CD14-positive monocyte (primary cell): ENCODE data around the gene RETREG1. TPM values are rescaled to one million over a fixed set of nuclear protein-coding genes. Genes with fewer than 3 reads are reported as not detected.

Experiments
- DNase-seq, 3 donors: peaks; one replicate each; pipeline ENCODE4 v3.0.0-alpha.2; 2011 to 2022
- H2AFZ ChIP-seq: 2 replicates; pipeline ENCODE4 v1.6.0; 2012; ENCODE audit warnings: mild to moderate bottlenecking, low read depth, low read length, inconsistent platforms; ENCODE audit not compliant: insufficient read depth, poor library complexity, severe bottlenecking
- H3K27ac ChIP-seq, 2 donors: 1 replicate in 1 of 2; 2 replicates in 1 of 2; pipeline ENCODE4 v1.5.1; 2012 to 2013; ENCODE audit warnings: low read length in 2 of 2, control low read depth in 1 of 2, inconsistent platforms in 1 of 2, low read depth in 1 of 2, mild to moderate bottlenecking in 1 of 2
- H3K27me3 ChIP-seq, 2 donors: one replicate each; pipeline versions ENCODE4 v1.6.0 to v1.6.1; 2011 to 2013; ENCODE audit warnings: low read length in 2 of 2; ENCODE audit not compliant: control insufficient read depth in 2 of 2, insufficient read depth in 2 of 2
- H3K36me3 ChIP-seq, 2 donors: replicated peaks in 1 of 2; 1 replicate in 1 of 2; 2 replicates in 1 of 2; pipeline versions ENCODE4 v1.5.1 to v1.6.1; 2012 to 2013; ENCODE audit warnings: low read length in 2 of 2, control low read depth in 1 of 2, inconsistent platforms in 1 of 2, mild to moderate bottlenecking in 1 of 2; ENCODE audit not compliant: insufficient read depth in 2 of 2, control insufficient read depth in 1 of 2
- H3K4me1 ChIP-seq, 2 donors: 1 replicate in 1 of 2; 2 replicates in 1 of 2; pipeline versions ENCODE4 v1.5.1 to v1.6.1; 2012 to 2013; ENCODE audit warnings: low read length in 2 of 2, control low read depth in 1 of 2, inconsistent platforms in 1 of 2, mild to moderate bottlenecking in 1 of 2, moderate library complexity in 1 of 2; ENCODE audit not compliant: insufficient read depth in 2 of 2, control insufficient read depth in 1 of 2
- H3K4me2 ChIP-seq: replicated peaks from 2 replicates; pipeline ENCODE3; 2012; ENCODE audit warnings: low read length, moderate library complexity, mild to moderate bottlenecking; ENCODE audit not compliant: poor library complexity, severe bottlenecking; ENCODE audit errors: extremely low read depth
- H3K4me3 ChIP-seq, 3 experiments: fragments of 200-600 bp in 1 of 3; sonication (generic) in 1 of 3; replicated peaks in 1 of 3; 1 replicate in 2 of 3; 2 replicates in 1 of 3; pipeline ENCODE4 v1.5.1; 2011 to 2013; ENCODE audit warnings: low read length in 3 of 3, mild to moderate bottlenecking in 3 of 3, control low read depth in 2 of 3, low read depth in 2 of 3, inconsistent platforms in 1 of 3, moderate library complexity in 1 of 3
- H3K79me2 ChIP-seq: 2 replicates; pipeline ENCODE4 v1.6.0; 2012; ENCODE audit warnings: mild to moderate bottlenecking, control low read depth, inconsistent platforms, low read length, moderate library complexity; ENCODE audit not compliant: insufficient read depth
- H3K9ac ChIP-seq: 2 replicates; pipeline ENCODE4 v1.6.0; 2017; ENCODE audit warnings: low read length, mild to moderate bottlenecking; ENCODE audit not compliant: insufficient read depth, poor library complexity, severe bottlenecking
- H3K9me3 ChIP-seq, 2 donors: replicated peaks in 1 of 2; 1 replicate in 1 of 2; 2 replicates in 1 of 2; pipeline versions ENCODE4 v1.5.1 to v1.6.1; 2012 to 2013; ENCODE audit warnings: low read length in 2 of 2, control low read depth in 1 of 2; ENCODE audit not compliant: control insufficient read depth in 1 of 2, insufficient read depth in 1 of 2
- H4K20me1 ChIP-seq: 2 replicates; pipeline ENCODE4 v1.6.0; 2012; ENCODE audit warnings: mild to moderate bottlenecking, low read length, control low read depth, moderate library complexity; ENCODE audit not compliant: insufficient read depth
- H3K27ac Mint-ChIP-seq, 7 donors: one replicate each; pipeline ENCODE4 v1.8.0; 2020; ENCODE audit warnings: mild to moderate bottlenecking in 7 of 7, mixed read lengths in 7 of 7, moderate library complexity in 6 of 7, inconsistent platforms in 2 of 7
- H3K27me3 Mint-ChIP-seq, 3 donors: one replicate each; pipeline ENCODE4 v1.8.0; 2021 to 2022; ENCODE audit warnings: low read depth in 3 of 3, mild to moderate bottlenecking in 3 of 3, mixed read lengths in 3 of 3, moderate library complexity in 3 of 3, inconsistent platforms in 1 of 3
- H3K36me3 Mint-ChIP-seq, 2 donors: one replicate each; pipeline ENCODE4 v1.8.0; 2020; ENCODE audit warnings: mixed read lengths in 2 of 2, inconsistent platforms in 1 of 2, mild to moderate bottlenecking in 1 of 2
- H3K4me1 Mint-ChIP-seq: one replicate; pipeline ENCODE4 v1.8.0; 2020; ENCODE audit warnings: mild to moderate bottlenecking, mixed read lengths
- H3K4me3 Mint-ChIP-seq, 2 donors: one replicate each; pipeline ENCODE4 v1.8.0; 2020; ENCODE audit warnings: mild to moderate bottlenecking in 2 of 2, mixed read lengths in 2 of 2, moderate library complexity in 1 of 2
- H3K9me3 Mint-ChIP-seq, 7 donors: one replicate each; pipeline ENCODE4 v1.8.0; 2020 to 2022; ENCODE audit warnings: mixed read lengths in 7 of 7, mild to moderate bottlenecking in 6 of 7, moderate library complexity in 6 of 7, inconsistent platforms in 2 of 7
- WGBS: methylation state at CpG from one replicate; pipeline ENCODE4 v1.1.5; 2013; ENCODE audit warnings: missing lambda C conversion rate; ENCODE audit not compliant: insufficient coverage; 5-methylcytosine and 5-hydroxymethylcytosine counted together
- intact Hi-C, 2 donors: fragments of 100-400 bp; cut with micrococcal nuclease; formaldehyde crosslinking; loops; one replicate each; pipeline versions ENCODE4 v1.15.0 to v1.15.1; 2023
- polyA plus RNA-seq, 3 donors: library from polyadenylated mRNA; depleted of rRNA in 1 of 3; unstranded in 2 of 3; stranded (reverse) in 1 of 3; fragments of 300-500 nt in 2 of 3; fragments of >200 nt in 1 of 3; fragmentation: Illumina TruSeq in 2 of 3; gene quantifications; 1 replicate in 2 of 3; 2 replicates in 1 of 3; pipeline ENCODE4 v1.2.3, GENCODE V29; 2012 to 2021
- TF ChIP-seq, protein P1 (sequence below): fragments of 200-600 bp; IDR thresholded peaks from one replicate; pipeline ENCODE4 v1.8.0; 2022; ENCODE audit warnings: antibody characterized with exemption, mild to moderate bottlenecking

RETREG1 gene
- polyA plus RNA-seq, 3 donors = 3.5 to 6.4 (median 4.7) TPM

DNA sequence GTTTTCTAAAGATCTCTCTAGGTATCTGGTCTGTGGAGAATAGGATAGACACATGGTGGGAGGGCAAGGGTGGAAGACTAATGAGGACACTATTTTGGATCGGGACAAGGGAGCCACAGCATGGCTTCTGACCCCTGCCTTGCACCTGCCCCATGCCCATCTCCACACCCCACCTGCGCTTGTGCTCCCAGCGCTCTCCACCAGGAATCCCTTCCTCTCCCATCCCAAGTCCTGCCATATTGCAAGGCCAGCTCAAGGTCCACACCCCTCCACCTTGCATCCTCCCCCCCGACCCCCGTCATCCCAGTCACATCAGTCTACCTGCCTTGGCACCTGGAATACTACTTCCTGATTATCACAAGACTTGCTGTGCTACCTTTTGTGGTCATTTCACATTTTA, 44.2 kb upstream of the RETREG1 start:
- no peak overlapping the region for H3K9ac ChIP-seq
- H4K20me1 ChIP-seq = no peaks in the 10 kb centered on the region
- H3K27ac Mint-ChIP-seq = no peak overlapping the region
- no peak for DNase-seq
- no peak overlapping the region for H3K4me3 Mint-ChIP-seq
- H3K4me3 ChIP-seq = no peak overlapping the region
- peaks cover 0 to 5% (median 0%) of the 10 kb centered on the region in 7 donors for H3K9me3 Mint-ChIP-seq
- H3K36me3 Mint-ChIP-seq = peaks cover 0 to 3% of the 10 kb centered on the region in 2 donors
- H3K4me1 Mint-ChIP-seq = peaks cover 5% of the 10 kb centered on the region
- H3K27ac ChIP-seq = no peak overlapping the region
- intact Hi-C loops = loop anchor here in 1 of 2 donors (10.0 kb wide), 1 partner anchor 166 kb away; no protein-coding TSS in a partner anchor
- H3K4me2 ChIP-seq = no peak overlapping the region
- peaks cover 0 to 2% (median 2%) of the 10 kb centered on the region in 3 donors for H3K27me3 Mint-ChIP-seq
- TF ChIP-seq, protein P1, sequence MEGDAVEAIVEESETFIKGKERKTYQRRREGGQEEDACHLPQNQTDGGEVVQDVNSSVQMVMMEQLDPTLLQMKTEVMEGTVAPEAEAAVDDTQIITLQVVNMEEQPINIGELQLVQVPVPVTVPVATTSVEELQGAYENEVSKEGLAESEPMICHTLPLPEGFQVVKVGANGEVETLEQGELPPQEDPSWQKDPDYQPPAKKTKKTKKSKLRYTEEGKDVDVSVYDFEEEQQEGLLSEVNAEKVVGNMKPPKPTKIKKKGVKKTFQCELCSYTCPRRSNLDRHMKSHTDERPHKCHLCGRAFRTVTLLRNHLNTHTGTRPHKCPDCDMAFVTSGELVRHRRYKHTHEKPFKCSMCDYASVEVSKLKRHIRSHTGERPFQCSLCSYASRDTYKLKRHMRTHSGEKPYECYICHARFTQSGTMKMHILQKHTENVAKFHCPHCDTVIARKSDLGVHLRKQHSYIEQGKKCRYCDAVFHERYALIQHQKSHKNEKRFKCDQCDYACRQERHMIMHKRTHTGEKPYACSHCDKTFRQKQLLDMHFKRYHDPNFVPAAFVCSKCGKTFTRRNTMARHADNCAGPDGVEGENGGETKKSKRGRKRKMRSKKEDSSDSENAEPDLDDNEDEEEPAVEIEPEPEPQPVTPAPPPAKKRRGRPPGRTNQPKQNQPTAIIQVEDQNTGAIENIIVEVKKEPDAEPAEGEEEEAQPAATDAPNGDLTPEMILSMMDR = no peak
- no peaks in the 10 kb centered on the region for H3K4me1 ChIP-seq
- 78% methylated on average over 4 of the region's 5 CpGs for WGBS
- H2AFZ ChIP-seq = no peak overlapping the region
- no peaks in the 10 kb centered on the region for H3K27me3 ChIP-seq
- H3K9me3 ChIP-seq = no peaks in the 10 kb centered on the region
- no peaks in the 10 kb centered on the region for H3K36me3 ChIP-seq
- no peaks in the 10 kb centered on the region for H3K79me2 ChIP-seq

DNA sequence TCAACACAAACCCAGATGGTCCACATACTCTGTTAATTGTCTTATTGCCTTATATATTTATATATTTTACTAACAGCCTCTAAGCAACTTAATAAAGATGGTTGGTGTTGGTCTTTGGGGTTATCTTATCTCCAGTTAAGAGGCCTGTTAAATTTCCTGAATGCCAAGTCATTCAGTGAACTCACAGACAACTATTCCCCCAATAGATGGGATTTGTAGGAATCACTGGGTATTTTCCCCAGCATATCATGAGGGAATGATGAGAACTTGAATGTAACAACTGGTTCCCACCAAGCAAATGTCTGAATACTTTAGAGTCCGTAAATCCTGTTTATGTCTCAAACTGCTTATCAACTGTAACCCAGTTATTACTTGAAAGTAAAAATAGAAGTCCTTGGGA, 42.7 kb upstream of the RETREG1 start:
- intact Hi-C loops = no loop called here
- H3K27ac Mint-ChIP-seq = no peak overlapping the region
- WGBS = no CpG with 5 or more reads among the region's 1 CpG

More for the DNA sequence above, 42.7 kb upstream of the RETREG1 start:
- Histone ChIP-seq H3K79me2 (no peaks in the 10 kb centered on the region), H4K20me1 (no peaks in the 10 kb centered on the region), H3K27me3 (no peaks in the 10 kb centered on the region), H3K4me3 (no peak overlapping the region), H2AFZ (no peak overlapping the region), H3K36me3 (no peaks in the 10 kb centered on the region), H3K9ac (no peak overlapping the region), H3K4me2 (no peak overlapping the region), H3K27ac (no peak overlapping the region), H3K4me1 (no peaks in the 10 kb centered on the region), H3K9me3 (no peaks in the 10 kb centered on the region)
- no peaks in the 10 kb centered on the region for H3K36me3 Mint-ChIP-seq
- H3K9me3 Mint-ChIP-seq = peaks cover 0 to 7% (median 0%) of the 10 kb centered on the region in 7 donors
- H3K27me3 Mint-ChIP-seq = peaks cover 0 to 2% (median 2%) of the 10 kb centered on the region in 3 donors
- TF ChIP-seq, protein P1 = no peak
- H3K4me3 Mint-ChIP-seq = no peak overlapping the region
- peaks cover 5% of the 10 kb centered on the region for H3K4me1 Mint-ChIP-seq
- DNase-seq = no peak
